Measurements from ENCODE around the gene CHML.

DNA sequence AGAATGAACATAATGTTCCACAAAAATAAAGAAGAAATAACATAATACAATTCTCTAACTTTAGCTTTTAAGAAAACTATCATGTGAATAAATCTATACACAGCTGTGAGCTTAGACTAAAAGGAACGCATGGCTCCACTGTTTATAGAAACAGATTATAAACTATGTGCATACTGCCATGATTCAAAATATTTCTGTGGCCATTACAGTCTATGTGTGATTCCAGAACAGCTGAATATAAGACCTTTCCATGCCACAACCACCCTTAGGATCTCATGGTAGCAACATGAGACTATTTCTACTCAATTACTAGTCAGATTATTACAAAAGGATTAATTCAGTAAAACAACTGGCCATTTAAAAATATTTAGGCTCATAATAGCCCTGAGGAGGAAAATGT, 3.9 kb downstream of the CHML start:
- TF ChIP-seq EZH2 (IDR thresholded peaks at IDR 0.05), result no peak
- TF ChIP-seq POLR2AphosphoS5 (IDR thresholded peaks at IDR 0.05; ENCODE audit: borderline replicate concordance, low read depth, low read length), result no peak

Data from SK-N-MC (cell line).